ENCODE results near the gene RFTN1. TPM values are rescaled to one million over a fixed set of nuclear protein-coding genes. Genes with fewer than 3 reads are reported as not detected.

The RFTN1 gene
- total and polyA plus RNA-seq, 2 of the 8 experiments (the other 6 are each of a cell fraction or from before 2014, with no cell fraction given) = 4.6 to 6.7 TPM

GRCh38 chr3:16419640-16420241 is 93.8 kb downstream of the RFTN1 start:
- WGBS, 2 experiments (ENCODE audit: extremely low coverage in 1 of 2, insufficient coverage in 1 of 2, insufficient read length in 1 of 2, insufficient replicate concordance in 2 of 2, low coverage in 1 of 2, low lambda C conversion rate in 2 of 2, missing lambda C conversion rate in 1 of 2) = 66% methylated on average over 5 of the region's 5 CpGs; no CpG with 5 or more reads in 1 of the 2 experiments
- Histone ChIP-seq H2BK120ac (replicated peaks; ENCODE audit: low read depth, low read length) (no peak overlapping the region), H3K4ac (replicated peaks; ENCODE audit: insufficient read length, low read depth, low read length) (no peak overlapping the region), H3K79me2 (ENCODE audit: control insufficient read depth in 1 of 2, insufficient read depth in 2 of 2, low read length in 2 of 2) (no peaks in the 10 kb centered on the region), H4K91ac (replicated peaks; ENCODE audit: insufficient read length, low read length) (no peak overlapping the region), H4K20me1 (replicated peaks in 1 of 2; ENCODE audit: control insufficient read depth in 1 of 2, insufficient read depth in 2 of 2, low read length in 2 of 2) (no peaks in the 10 kb centered on the region), H3K56ac (replicated peaks; ENCODE audit: insufficient read length, low read depth, low read length) (no peak overlapping the region), H2AFZ (ENCODE audit: low read length) (peak overlapping the region; percentile 39; the same call in 1 of the 2 replicates), H3K18ac (ENCODE audit: extremely low read depth, low read length) (no peak overlapping the region), H2BK15ac (ENCODE audit: low read length) (no peak overlapping the region), H2BK12ac (ENCODE audit: low read depth, low read length) (no peak overlapping the region), H3K9me3 (ENCODE audit: insufficient read depth in 2 of 2, low read depth in 1 of 2, low read length in 1 of 2) (no peaks in the 10 kb centered on the region), H3K36me3 (ENCODE audit: control insufficient read depth in 2 of 4, insufficient read depth in 4 of 4, low read length in 3 of 4) (no peaks in the 10 kb centered on the region), H2BK20ac (ENCODE audit: low read length) (no peak overlapping the region), H3K23ac (ENCODE audit: insufficient read length) (no peak overlapping the region), H3K9ac (replicated peaks in 1 of 4; ENCODE audit: extremely low read depth in 1 of 4, low read depth in 3 of 4, low read length in 3 of 4) (no peak overlapping the region), H3K27ac (ENCODE audit: low read depth, low read length) (no peak overlapping the region), H4K5ac (ENCODE audit: insufficient read length, low read depth, low read length) (no peak overlapping the region), H2BK5ac (ENCODE audit: low read depth, low read length) (no peak overlapping the region), H3K79me1 (ENCODE audit: low read depth, low read length) (no peaks in the 10 kb centered on the region), H3K27me3 (replicated peaks in 1 of 4; ENCODE audit: control insufficient read depth in 3 of 4, extremely low read depth in 1 of 4, insufficient read depth in 3 of 4, low read length in 3 of 4) (no peaks in the 10 kb centered on the region), H3K14ac (ENCODE audit: insufficient read length) (no peak overlapping the region), H3K4me2 (ENCODE audit: insufficient read depth in 1 of 2, low read depth in 2 of 2, low read length in 2 of 2) (no peak overlapping the region), H3K4me1 (replicated peaks in 1 of 4; ENCODE audit: control insufficient read depth in 3 of 4, insufficient read depth in 4 of 4, low read length in 3 of 4) (peaks cover 0 to 4% (median 1%) of the 10 kb centered on the region in 4 experiments; a peak in 2 of 7 replicates), H2AK5ac (ENCODE audit: low read depth, low read length) (no peak overlapping the region), H3K4me3 (ENCODE audit: extremely low read depth in 1 of 4, insufficient read depth in 2 of 4, low read depth in 3 of 4, low read length in 4 of 4) (no peak overlapping the region), H3K23me2 (ENCODE audit: low read depth, low read length) (no peaks in the 10 kb centered on the region), H4K8ac (ENCODE audit: extremely low read depth, insufficient read depth, low read length) (no peak overlapping the region)
- TF ChIP-seq ZNF274 (IDR thresholded peaks at IDR 0.05; ENCODE audit: borderline replicate concordance, extremely low read depth, low read length) (no peak), TAF1 (IDR thresholded peaks at IDR 0.05; ENCODE audit: low read depth, low read length) (no peak), POLR2AphosphoS5 (IDR thresholded peaks at IDR 0.05; ENCODE audit: low read depth, low read length) (no peak)
- FAIRE-seq (no peak), DNase-seq (ENCODE audit: low read depth in 1 of 2, low spot score in 2 of 2) (no peak)
- CTCF ChIA-PET (ENCODE audit: partially characterized antibody) = no interaction called here
- POLR2A ChIA-PET (ENCODE audit: partially characterized antibody) = no interaction called here

Data from H1 (cell line).